ENCODE results near the gene CCDC112. TPM values are rescaled to one million over a fixed set of nuclear protein-coding genes. Genes with fewer than 3 reads are reported as not detected.

The CCDC112 gene
- total and polyA plus RNA-seq, 9 of the 15 experiments (the other 6 are each of a cell fraction or from before 2014, with no cell fraction given), result 3.3 to 15.3 (median 7.4) TPM

DNA sequence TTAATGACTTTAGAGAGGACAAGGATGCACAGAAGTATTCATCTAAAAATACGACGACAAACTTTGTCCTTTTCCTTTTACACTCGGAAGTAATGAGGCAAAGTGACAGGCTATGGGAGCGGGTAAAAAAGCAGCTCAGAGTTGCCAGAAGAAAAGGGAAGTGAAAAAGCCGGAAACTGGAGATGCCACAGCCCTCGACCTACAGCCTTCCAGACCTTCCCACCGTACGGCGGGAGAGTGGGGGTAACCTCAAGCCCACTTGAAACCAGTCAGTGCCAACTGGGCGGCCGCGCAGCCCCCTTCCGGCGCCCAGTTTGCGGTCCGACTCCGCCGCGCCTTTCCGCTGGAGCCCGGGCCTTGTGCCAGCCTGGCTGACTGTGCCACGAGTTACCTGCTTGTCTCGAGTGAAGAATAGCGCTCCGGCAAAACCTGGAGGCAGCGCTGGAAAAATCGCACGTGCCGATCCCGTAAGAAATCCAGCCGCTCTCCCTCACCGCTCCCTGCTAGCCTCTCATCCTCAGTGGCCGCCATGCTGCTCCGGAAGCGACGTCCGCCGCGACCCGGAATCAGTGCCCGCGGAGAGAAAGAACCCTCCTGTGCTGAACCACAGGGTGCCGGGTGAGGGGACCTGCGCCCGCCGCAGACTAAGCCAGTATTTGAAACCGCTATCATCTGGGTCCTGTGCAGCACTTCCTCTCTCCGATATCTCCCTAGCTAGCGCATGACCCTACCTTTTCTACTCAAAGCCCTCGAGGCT, 34.0 kb downstream of the CCDC112 start, which contains the start of gene PGGT1B (continued):
- TF ChIP-seq MTF1 (CRISPR knock-in tag; IDR thresholded peaks at IDR 0.05; ENCODE audit: borderline replicate concordance) (no peak), U2AF1 (optimal IDR thresholded peaks at IDR 0.05; ENCODE audit: low read depth, low read length) (no peak), ZNF778 (CRISPR knock-in tag; IDR thresholded peaks at IDR 0.05) (no peak), POLR2B (IDR thresholded peaks at IDR 0.05; ENCODE audit: low read depth, partially characterized antibody) (peak; percentile 77), MEIS2 (IDR thresholded peaks at IDR 0.05; ENCODE audit: partially characterized antibody) (peak; percentile 28), ZNF24 (IDR thresholded peaks at IDR 0.05) (no peak)

DNA sequence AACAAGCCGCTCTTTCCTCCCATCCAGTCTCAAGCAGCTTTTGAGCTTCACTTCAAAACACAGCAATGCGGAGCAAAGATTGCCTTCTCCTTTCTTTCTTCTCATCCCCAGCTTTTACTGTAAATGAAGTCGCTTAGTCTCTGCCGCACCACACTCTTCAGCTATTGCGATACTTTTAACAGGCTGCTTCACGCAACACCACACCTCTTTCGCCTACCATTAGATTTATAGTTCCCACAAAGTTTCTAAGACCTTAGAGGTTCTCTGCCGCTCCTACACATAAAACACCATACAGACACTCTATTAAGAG, 34.5 kb downstream of the CCDC112 start:
- no peaks in the 10 kb centered on the region for H3K9me1 ChIP-seq (ENCODE audit: control insufficient read depth, insufficient read depth, low read length)
- ATAC-seq, result peak; percentile 71
- peak overlapping the region; percentile 90 for H3K4me3 ChIP-seq
- no peaks in the 10 kb centered on the region for H4K20me1 ChIP-seq (replicated peaks; ENCODE audit: control insufficient read depth, insufficient read depth, low read length)
- peak overlapping the region; percentile 87 to 93 for H3K9ac ChIP-seq (ENCODE audit: insufficient read depth in 1 of 2, low read depth in 2 of 2, low read length in 2 of 2)
- BruUV-seq (replicated peaks), result no TSS peak
- peak overlapping the region; percentile 83 for H3K4me2 ChIP-seq (ENCODE audit: insufficient read depth, low read length)
- peak; percentile 60 for FAIRE-seq
- intact Hi-C loops (cut with micrococcal nuclease), result loop anchor here (1.0 to 5.0 kb wide), 3 partner anchors 27 to 280 kb away; partner anchors contain the start of genes CCDC112 and FEM1C
- peak overlapping the region; percentile 90 for H2AFZ ChIP-seq (ENCODE audit: low read depth, low read length)
- H3K4me1 ChIP-seq (replicated peaks in 1 of 2; ENCODE audit: control insufficient read depth in 2 of 2, insufficient read depth in 2 of 2, low read length in 2 of 2), result peaks cover 2 to 6% of the 10 kb centered on the region in 2 experiments; a peak in 2 of 5 replicates
- H3K36me3 ChIP-seq (ENCODE audit: control insufficient read depth, insufficient read depth, low read length), result no peaks in the 10 kb centered on the region
- no peaks in the 10 kb centered on the region for H3K27me3 ChIP-seq (ENCODE audit: control insufficient read depth in 2 of 2, insufficient read depth in 2 of 2, low read length in 2 of 2)
- peaks cover 51% of the 10 kb centered on the region for H3K79me2 ChIP-seq (ENCODE audit: control insufficient read depth, insufficient read depth, low read length)
- POLR2A ChIA-PET, result interaction anchor here (0.7 to 1.6 kb wide), 5 partner anchors 8 to 34 kb away, joined by 3 to 11 read pairs (median 3); partner anchors contain the start of gene CCDC112
- in situ Hi-C loops (cut with MboI), result no loop called here
- DNase-seq (ENCODE audit: extremely low read depth in 1 of 4, low spot score in 3 of 4), result peak; percentile 7 to 37 (median 20)
- CTCF ChIA-PET (ENCODE audit: low intra/inter-chr PET ratio), result no interaction called here
- no peaks in the 10 kb centered on the region for H3K9me3 ChIP-seq (replicated peaks; ENCODE audit: control insufficient read depth, insufficient read depth, low read depth, low read length)
- H3K27ac ChIP-seq (ENCODE audit: extremely low read depth, low read depth, low read length), result peak overlapping the region; percentile 84
- under 1% methylated on average over 8 of the region's 8 CpGs for WGBS (ENCODE audit: insufficient coverage, low coverage, missing lambda C conversion rate)
- TF ChIP-seq, protein P1, sequence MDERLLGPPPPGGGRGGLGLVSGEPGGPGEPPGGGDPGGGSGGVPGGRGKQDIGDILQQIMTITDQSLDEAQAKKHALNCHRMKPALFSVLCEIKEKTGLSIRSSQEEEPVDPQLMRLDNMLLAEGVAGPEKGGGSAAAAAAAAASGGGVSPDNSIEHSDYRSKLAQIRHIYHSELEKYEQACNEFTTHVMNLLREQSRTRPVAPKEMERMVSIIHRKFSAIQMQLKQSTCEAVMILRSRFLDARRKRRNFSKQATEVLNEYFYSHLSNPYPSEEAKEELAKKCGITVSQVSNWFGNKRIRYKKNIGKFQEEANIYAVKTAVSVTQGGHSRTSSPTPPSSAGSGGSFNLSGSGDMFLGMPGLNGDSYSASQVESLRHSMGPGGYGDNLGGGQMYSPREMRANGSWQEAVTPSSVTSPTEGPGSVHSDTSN (CRISPR knock-in tag; IDR thresholded peaks at IDR 0.05; ENCODE audit: low read depth), result no peak
- TF ChIP-seq, protein P1 (tag; conservative IDR thresholded peaks at IDR 0.05; ENCODE audit: low read depth), result peak; percentile 63; the same call in 1 of the 2 replicates
- TF ChIP-seq MED1 (CRISPR knock-in tag; IDR thresholded peaks at IDR 0.05; ENCODE audit: borderline replicate concordance) (no peak), ZNF232 (CRISPR knock-in tag; IDR thresholded peaks at IDR 0.05) (0 out of 2 replicates have a peak, but pooled peaks have one; percentile 8), HDAC3 (IDR thresholded peaks at IDR 0.05; ENCODE audit: borderline replicate concordance, partially characterized antibody) (no peak), MECOM (CRISPR knock-in tag; IDR thresholded peaks at IDR 0.05) (no peak), ARID2 (IDR thresholded peaks at IDR 0.05) (no peak), XRCC3 (IDR thresholded peaks at IDR 0.05) (no peak), MTF1 (CRISPR knock-in tag; IDR thresholded peaks at IDR 0.05; ENCODE audit: borderline replicate concordance) (no peak)
- TF ChIP-seq, protein P2, sequence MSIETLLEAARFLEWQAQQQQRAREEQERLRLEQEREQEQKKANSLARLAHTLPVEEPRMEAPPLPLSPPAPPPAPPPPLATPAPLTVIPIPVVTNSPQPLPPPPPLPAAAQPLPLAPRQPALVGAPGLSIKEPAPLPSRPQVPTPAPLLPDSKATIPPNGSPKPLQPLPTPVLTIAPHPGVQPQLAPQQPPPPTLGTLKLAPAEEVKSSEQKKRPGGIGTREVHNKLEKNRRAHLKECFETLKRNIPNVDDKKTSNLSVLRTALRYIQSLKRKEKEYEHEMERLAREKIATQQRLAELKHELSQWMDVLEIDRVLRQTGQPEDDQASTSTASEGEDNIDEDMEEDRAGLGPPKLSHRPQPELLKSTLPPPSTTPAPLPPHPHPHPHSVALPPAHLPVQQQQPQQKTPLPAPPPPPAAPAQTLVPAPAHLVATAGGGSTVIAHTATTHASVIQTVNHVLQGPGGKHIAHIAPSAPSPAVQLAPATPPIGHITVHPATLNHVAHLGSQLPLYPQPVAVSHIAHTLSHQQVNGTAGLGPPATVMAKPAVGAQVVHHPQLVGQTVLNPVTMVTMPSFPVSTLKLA (conservative IDR thresholded peaks at IDR 0.05), result no peak
- TF ChIP-seq, protein P3, sequence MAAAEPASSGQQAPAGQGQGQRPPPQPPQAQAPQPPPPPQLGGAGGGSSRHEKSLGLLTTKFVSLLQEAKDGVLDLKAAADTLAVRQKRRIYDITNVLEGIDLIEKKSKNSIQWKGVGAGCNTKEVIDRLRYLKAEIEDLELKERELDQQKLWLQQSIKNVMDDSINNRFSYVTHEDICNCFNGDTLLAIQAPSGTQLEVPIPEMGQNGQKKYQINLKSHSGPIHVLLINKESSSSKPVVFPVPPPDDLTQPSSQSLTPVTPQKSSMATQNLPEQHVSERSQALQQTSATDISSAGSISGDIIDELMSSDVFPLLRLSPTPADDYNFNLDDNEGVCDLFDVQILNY (CRISPR knock-in tag; IDR thresholded peaks at IDR 0.05), result no peak

Measured in K562 (cell line).